NCI-H2227 (cell line): ENCODE results near the gene DRICH1.
A peak's percentile ranks its signal among the peaks of the same experiment; 100 is the strongest.
"Not testable (repeated sequence)": the region's sequence is repeated elsewhere in the genome, so short reads cannot be mapped to it uniquely, and the experiment has no call there.

Source experiments
- DNase-seq: peaks from one replicate; lab custom pipeline; 2025; ENCODE audit not compliant: unreplicated experiment; lab: John Stamatoyannopoulos, UW

DRICH1 gene

DNA sequence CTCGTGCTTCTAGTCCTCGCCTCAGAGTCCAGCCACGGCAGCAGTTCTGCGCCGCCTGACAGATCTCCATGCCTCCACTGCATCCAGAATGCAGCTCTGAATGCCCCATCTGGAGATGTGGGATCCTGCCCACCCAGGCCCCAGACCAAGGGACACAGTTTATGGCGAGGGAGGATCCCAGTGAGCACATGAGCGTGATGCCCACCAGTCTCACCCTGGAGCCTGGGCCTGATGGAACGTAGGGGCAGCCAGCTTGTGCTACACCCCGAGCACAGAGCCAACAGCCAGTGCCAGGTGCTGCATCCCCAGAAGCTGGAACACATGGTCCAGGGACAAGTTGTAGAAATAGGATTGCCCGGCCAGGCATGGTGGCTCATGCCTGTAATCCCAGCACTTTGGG lies 62.4 kb downstream of the DRICH1 start:
- no peak for DNase-seq

DNA sequence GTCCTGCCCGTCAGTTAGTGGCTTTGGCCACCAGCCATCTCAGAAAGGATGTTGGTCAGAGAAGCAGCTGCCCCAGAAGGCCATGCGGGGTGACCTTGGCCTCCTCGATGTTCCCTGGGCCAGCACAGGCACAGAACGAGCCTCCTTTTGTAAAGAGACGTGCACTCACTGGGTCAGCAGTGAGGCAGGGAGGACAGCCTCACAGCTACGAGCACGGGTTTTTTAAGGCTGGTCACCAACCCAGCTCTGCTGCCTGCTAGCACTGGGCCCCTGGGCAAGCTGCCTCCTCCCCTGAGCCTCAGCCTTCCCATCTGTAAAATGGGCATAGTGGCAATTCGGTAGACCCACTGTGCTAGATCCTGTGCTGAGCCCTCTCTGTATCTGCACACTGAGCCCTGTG lies 62.8 kb downstream of the DRICH1 start:
- no peak for DNase-seq

GRCh38 chr22:23566705-23567475 lies 65.2 kb downstream of the DRICH1 start:
- DNase-seq, result no peak

- peak; percentile 81 for DNase-seq
Measured at GRCh38 chr22:23565915-23566704, 66.0 kb downstream of the DRICH1 start.

DNA sequence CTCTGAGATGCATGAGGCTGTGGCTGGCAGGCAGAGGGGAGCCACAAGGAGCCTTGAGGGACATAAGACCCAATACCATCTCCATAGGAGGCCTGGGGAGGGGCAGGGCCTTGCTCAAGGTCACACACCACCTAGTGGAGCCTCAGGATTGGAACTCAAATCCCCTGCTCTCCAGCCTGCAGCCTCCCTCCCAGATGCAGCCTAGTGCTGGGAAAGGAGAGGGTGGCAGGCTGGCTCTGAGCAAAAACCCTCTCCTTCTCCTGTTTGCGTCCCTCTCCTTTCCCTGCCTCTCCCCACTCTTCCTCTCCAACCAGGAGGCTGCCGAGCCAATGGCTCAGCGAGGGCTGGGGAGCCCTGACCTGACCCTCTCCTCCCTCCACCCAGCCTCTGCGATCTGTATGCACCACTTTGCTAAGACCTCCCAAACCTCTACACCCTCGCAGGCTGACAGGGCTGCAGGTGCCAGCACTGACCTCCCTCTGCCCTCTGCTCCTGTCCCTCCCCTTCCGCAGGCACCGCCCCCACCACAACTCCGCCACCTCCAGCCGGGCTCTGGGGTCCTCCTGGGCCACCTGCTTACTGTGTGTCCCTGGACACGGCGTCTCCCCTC lies 66.7 kb downstream of the DRICH1 start:
- peak; percentile 28 for DNase-seq

GRCh38 chr22:23564276-23564675 lies 67.8 kb downstream of the DRICH1 start:
- DNase-seq, result no peak

DNA sequence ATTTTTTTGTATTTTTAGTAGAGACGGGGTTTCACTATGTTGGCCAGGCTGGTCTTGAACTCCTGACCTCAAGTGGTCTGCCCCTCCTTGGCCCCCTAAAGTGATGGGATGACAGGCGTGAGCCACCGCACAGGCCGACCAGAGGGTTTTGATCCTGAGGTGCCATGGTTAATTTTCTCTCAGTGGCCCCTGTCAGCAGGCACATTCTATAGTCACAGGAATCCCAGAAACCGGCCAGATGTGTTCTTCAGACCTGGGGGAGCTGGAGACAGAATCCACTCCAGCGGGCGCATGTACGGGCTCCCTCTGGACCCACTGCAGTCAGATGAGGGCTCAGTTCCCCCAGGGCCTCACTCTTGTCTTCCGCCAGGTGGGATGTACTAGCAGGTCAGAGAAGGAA lies 69.0 kb downstream of the DRICH1 start:
- DNase-seq, result no peak

DNA sequence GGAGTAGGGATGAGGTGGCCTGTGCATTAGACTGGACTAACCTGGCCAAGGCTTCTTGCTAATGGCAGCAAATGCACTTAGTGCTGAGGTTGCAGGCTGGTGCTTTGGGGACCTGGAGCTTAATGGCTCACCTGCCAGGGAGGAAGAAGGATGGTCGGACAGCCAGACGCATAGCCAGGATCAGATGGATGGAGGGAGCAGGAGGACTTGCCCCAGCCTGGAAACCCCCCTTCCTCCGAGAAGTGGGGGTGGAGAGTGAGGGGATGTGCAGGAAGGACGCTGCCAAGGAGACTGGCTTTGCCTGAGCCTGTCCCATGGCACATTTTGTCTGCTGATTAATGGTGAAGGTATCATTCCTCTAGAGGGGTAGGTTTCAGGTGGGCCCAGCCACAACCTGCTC lies 69.9 kb downstream of the DRICH1 start:
- DNase-seq, result no peak

DNA sequence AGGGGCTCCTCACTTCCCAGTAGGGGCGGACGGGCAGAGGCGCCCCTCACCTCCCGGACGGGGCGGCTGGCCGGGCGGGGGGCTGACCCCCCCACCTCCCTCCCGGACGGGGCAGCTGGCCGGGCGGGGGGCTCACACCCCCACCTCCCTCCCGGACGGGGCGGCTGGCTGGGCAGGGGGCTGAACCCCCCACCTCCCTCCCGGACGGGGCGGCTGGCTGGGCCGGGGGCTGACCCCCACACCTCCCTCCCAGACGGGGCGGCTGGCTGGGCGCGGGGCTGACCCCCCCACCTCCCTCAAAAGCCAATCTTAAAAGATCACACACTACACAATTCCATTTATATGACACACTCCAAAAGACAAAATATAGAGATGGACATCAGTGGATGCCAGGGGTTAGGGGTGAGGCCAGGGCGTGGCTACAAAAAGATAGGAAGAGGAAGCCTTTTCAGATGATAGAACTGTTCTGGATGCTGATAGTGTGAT lies 71.1 kb downstream of the DRICH1 start:
- DNase-seq, result not testable (repeated sequence)

DNA sequence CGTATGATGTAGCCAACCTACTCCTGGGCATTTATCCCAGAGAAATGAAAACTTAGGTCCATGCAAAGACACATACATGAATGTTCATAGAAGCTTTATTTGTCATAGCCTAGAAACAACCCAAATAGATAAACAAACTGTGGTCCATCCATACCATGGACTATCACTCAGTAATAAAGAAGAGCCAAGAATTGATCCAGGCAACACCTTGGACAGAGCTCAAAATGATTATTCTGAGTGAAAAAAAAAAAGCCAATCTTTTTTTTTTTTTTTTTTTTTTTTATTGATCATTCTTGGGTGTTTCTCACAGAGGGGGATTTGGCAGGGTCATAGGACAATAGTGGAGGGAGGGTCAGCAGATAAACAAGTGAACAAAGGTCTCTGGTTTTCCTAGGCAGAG lies 71.9 kb downstream of the DRICH1 start:
- not testable (repeated sequence) for DNase-seq
